ENCODE measurements around the gene ADGRL4. TPM values are rescaled to one million over a fixed set of nuclear protein-coding genes. Genes with fewer than 3 reads are reported as not detected.
A peak's percentile ranks its signal among the peaks of the same experiment; 100 is the strongest.

Gene ADGRL4
- 10 to 100 TPM; 13.4 to 31.9 (median 14.0) TPM for total RNA-seq

- intact Hi-C loops (cut with DNase I; ENCODE audit: low total_unique reads) = no loop called here
- Histone ChIP-seq H3K27ac (peak within 1 kb of the TSS; percentile 68 to 79 (median 69)), H3K27me3 (no peaks in the 10 kb centered on the region), H3K9me3 (no peaks in the 10 kb centered on the region), H3K4me3 (peak within 1 kb of the TSS; percentile 28 to 54 (median 36)), H3K4me1 (no peaks in the 10 kb centered on the region), H3K36me3 (no peaks in the 10 kb centered on the region)
- ATAC-seq (peak; percentile 36 to 49), DNase-seq (peak in 1 of 2 donors; percentile 6)
- in situ Hi-C loops (cut with MboI; ENCODE audit: low sequenced_read_pairs in 4 of 4) = no loop called here
- TF ChIP-seq CTCF (IDR thresholded peaks at IDR 0.05 in 4 of 5, conservative IDR thresholded peaks at IDR 0.05 in 1 of 5) (no peak), POLR2A (IDR thresholded peaks at IDR 0.05) (peak; percentile 50 to 74)
Observed at GRCh38 chr1:79006564-79006963, at the start of gene ADGRL4. TSS of gene ADGRL4 (minus strand) at chr1:79006730. CDS start at chr1:79006654, 76 bp downstream.

- Histone ChIP-seq H3K9me3 (no peaks in the 10 kb centered on the region), H3K27ac (no peak overlapping the region), H3K4me1 (no peaks in the 10 kb centered on the region), H3K36me3 (no peaks in the 10 kb centered on the region), H3K4me3 (no peak overlapping the region), H3K27me3 (no peaks in the 10 kb centered on the region)
- intact Hi-C loops (cut with DNase I; ENCODE audit: low total_unique reads) = no loop called here
- DNase-seq (no peak), ATAC-seq (no peak)
- TF ChIP-seq POLR2A (IDR thresholded peaks at IDR 0.05) = no peak
- TF ChIP-seq CTCF (IDR thresholded peaks at IDR 0.05 in 4 of 5, conservative IDR thresholded peaks at IDR 0.05 in 1 of 5) = no peak
- in situ Hi-C loops (cut with MboI; ENCODE audit: low sequenced_read_pairs in 4 of 4) = no loop called here
Observed at GRCh38 chr1:79055856-79056255, 49.3 kb upstream of the ADGRL4 start.

GRCh38 chr1:79052829-79053449 is 46.4 kb upstream of the ADGRL4 start:
- intact Hi-C loops (cut with DNase I; ENCODE audit: low total_unique reads) (no loop called here), in situ Hi-C loops (cut with MboI; ENCODE audit: low sequenced_read_pairs in 4 of 4) (no loop called here)
- H3K4me1 ChIP-seq = no peaks in the 10 kb centered on the region
- DNase-seq = no peak
- H3K27me3 ChIP-seq = no peaks in the 10 kb centered on the region
- no peak for TF ChIP-seq CTCF (IDR thresholded peaks at IDR 0.05 in 4 of 5, conservative IDR thresholded peaks at IDR 0.05 in 1 of 5)
- TF ChIP-seq POLR2A (IDR thresholded peaks at IDR 0.05) = no peak
- H3K27ac ChIP-seq = no peak overlapping the region
- H3K9me3 ChIP-seq = no peaks in the 10 kb centered on the region
- ATAC-seq = no peak
- H3K4me3 ChIP-seq = peak overlapping the region in 3 of 4 donors; percentile 14 to 25 (median 24)
- no peaks in the 10 kb centered on the region for H3K36me3 ChIP-seq

GRCh38 chr1:79044974-79045650 is 38.6 kb upstream of the ADGRL4 start:
- H3K4me1 ChIP-seq = no peaks in the 10 kb centered on the region
- no peaks in the 10 kb centered on the region for H3K36me3 ChIP-seq
- H3K4me3 ChIP-seq = no peak overlapping the region
- no peak for DNase-seq
- H3K27ac ChIP-seq = no peak overlapping the region
- in situ Hi-C loops (cut with MboI; ENCODE audit: low sequenced_read_pairs in 4 of 4) (no loop called here), intact Hi-C loops (cut with DNase I; ENCODE audit: low total_unique reads) (no loop called here)
- no peaks in the 10 kb centered on the region for H3K27me3 ChIP-seq
- TF ChIP-seq CTCF (IDR thresholded peaks at IDR 0.05 in 4 of 5, conservative IDR thresholded peaks at IDR 0.05 in 1 of 5) = no peak
- TF ChIP-seq POLR2A (IDR thresholded peaks at IDR 0.05) = no peak
- no peak for ATAC-seq
- no peaks in the 10 kb centered on the region for H3K9me3 ChIP-seq
